GM23338 (cell line): ENCODE data around the gene CDYL2. TPM values are rescaled to one million over a fixed set of nuclear protein-coding genes. Genes with fewer than 3 reads are reported as not detected.
"Not testable (repeated sequence)": the region's sequence is repeated elsewhere in the genome, so short reads cannot be mapped to it uniquely, and the experiment has no call there.

Source experiments
- ATAC-seq: fragments of 200-7000 bp; cut with Tn5 transposase; 3 replicates; pipeline ENCODE4 v1.9.1; 2020
- DNase-seq: peaks from one replicate; pipeline ENCODE4 v3.0.0-alpha.2; 2015; ENCODE audit warnings: low spot score
- H2AFZ ChIP-seq: fragments of 200-600 bp; sonication (generic); 2 replicates; pipeline ENCODE4 v1.8.0; 2016; ENCODE audit warnings: antibody characterized with exemption, mild to moderate bottlenecking, moderate library complexity
- H3F3A ChIP-seq: fragments of 200-600 bp; sonication (generic); replicated peaks from 2 replicates; pipeline ENCODE4 v1.8.0; 2017; ENCODE audit warnings: antibody characterized with exemption, mixed run types, low read depth
- H3K27ac ChIP-seq: fragments of 200-600 bp; sonication (generic); 2 replicates; pipeline ENCODE4 v1.6.1; 2016; ENCODE audit warnings: low read depth
- H3K27me3 ChIP-seq: fragments of 200-600 bp; sonication (generic); 2 replicates; pipeline ENCODE4 v1.8.0; 2016; ENCODE audit warnings: mild to moderate bottlenecking, mixed run types, moderate library complexity; ENCODE audit not compliant: insufficient read depth
- H3K36me3 ChIP-seq: fragments of 200-600 bp; sonication (generic); 2 replicates; pipeline ENCODE4 v1.8.0; 2016; ENCODE audit warnings: mild to moderate bottlenecking; ENCODE audit not compliant: insufficient read depth
- H3K4me1 ChIP-seq: fragments of 200-600 bp; sonication (generic); 2 replicates; pipeline ENCODE4 v1.8.0; 2016; ENCODE audit warnings: mild to moderate bottlenecking, moderate library complexity; ENCODE audit not compliant: insufficient read depth
- H3K4me2 ChIP-seq: fragments of 200-600 bp; sonication (generic); 2 replicates; pipeline ENCODE4 v1.7.1; 2017; ENCODE audit warnings: mixed run types
- H3K4me3 ChIP-seq: fragments of 200-600 bp; sonication (generic); 2 replicates; pipeline ENCODE4 v1.6.1; 2016; ENCODE audit warnings: mixed run types
- H3K79me2 ChIP-seq: fragments of 200-600 bp; sonication (generic); replicated peaks from 2 replicates; pipeline ENCODE4 v1.8.0; 2017; ENCODE audit warnings: mild to moderate bottlenecking; ENCODE audit not compliant: insufficient read depth
- H3K9me2 ChIP-seq: fragments of 200-600 bp; sonication (generic); 2 replicates; pipeline ENCODE4 v1.8.0; 2017; ENCODE audit not compliant: insufficient read depth
- H4K20me1 ChIP-seq: fragments of 200-600 bp; sonication (generic); replicated peaks from 2 replicates; pipeline ENCODE4 v1.8.0; 2017; ENCODE audit warnings: mild to moderate bottlenecking; ENCODE audit not compliant: insufficient read depth
- H3K27ac Mint-ChIP-seq: 2 replicates; pipeline ENCODE4 v1.8.0; 2020; ENCODE audit warnings: inconsistent platforms, mild to moderate bottlenecking, moderate library complexity, mixed read lengths
- H3K27me3 Mint-ChIP-seq: 3 replicates; pipeline ENCODE4 v1.8.0; 2022; ENCODE audit warnings: low read depth, mild to moderate bottlenecking, moderate library complexity, mixed read lengths, inconsistent platforms; ENCODE audit not compliant: insufficient read depth, poor library complexity
- H3K36me3 Mint-ChIP-seq: 3 replicates; pipeline ENCODE4 v1.8.0; 2021; ENCODE audit warnings: low read depth, mild to moderate bottlenecking, inconsistent platforms, moderate library complexity, mixed read lengths
- H3K4me1 Mint-ChIP-seq: 3 replicates; pipeline ENCODE4 v1.8.0; 2020; ENCODE audit warnings: mild to moderate bottlenecking, inconsistent platforms, mixed read lengths
- H3K4me3 Mint-ChIP-seq: 3 replicates; pipeline ENCODE4 v1.8.0; 2021; ENCODE audit warnings: moderate library complexity, mild to moderate bottlenecking, inconsistent platforms, mixed read lengths
- H3K9me3 Mint-ChIP-seq: 3 replicates; pipeline ENCODE4 v1.8.0; 2020; ENCODE audit warnings: moderate library complexity, mild to moderate bottlenecking, inconsistent platforms, mixed read lengths
- CREB1 ChIP-seq: fragments of 250-450 bp; sonication (Bioruptor Pico); IDR thresholded peaks from 2 replicates; pipeline ENCODE4 v1.5.0; 2020; ENCODE audit warnings: low read depth, mild to moderate bottlenecking, moderate library complexity
- ETS1 ChIP-seq: IDR thresholded peaks from 2 replicates; pipeline ENCODE4 v1.6.1; 2016; ENCODE audit warnings: antibody characterized with exemption
- EZH2phosphoT487 ChIP-seq: fragments of 200-600 bp; sonication (generic); IDR thresholded peaks from one replicate; pipeline ENCODE4 v1.8.1; 2018; ENCODE audit warnings: antibody characterized with exemption; ENCODE audit not compliant: unreplicated experiment
- JUNB ChIP-seq: IDR thresholded peaks from one replicate; pipeline ENCODE4 v1.6.1; 2016; ENCODE audit warnings: antibody characterized with exemption; ENCODE audit not compliant: unreplicated experiment
- NANOG ChIP-seq: IDR thresholded peaks from 2 replicates; pipeline ENCODE4 v1.6.1; 2016; ENCODE audit warnings: antibody characterized with exemption, borderline replicate concordance
- POLR2AphosphoS5 ChIP-seq: IDR thresholded peaks from 2 replicates; pipeline ENCODE4 v1.6.1; 2016; ENCODE audit warnings: antibody characterized with exemption, low read depth
- REST ChIP-seq: IDR thresholded peaks from one replicate; pipeline ENCODE4 v1.6.1; 2018; ENCODE audit warnings: antibody characterized with exemption; ENCODE audit not compliant: unreplicated experiment
- ZNF462 ChIP-seq: fragments of 250-450 bp; sonication (Bioruptor Pico); IDR thresholded peaks from 2 replicates; pipeline ENCODE4 v1.5.0; 2020; ENCODE audit warnings: mild to moderate bottlenecking, moderate library complexity
- polyA plus RNA-seq: library from polyadenylated mRNA; unstranded; fragments of >200 nt; fragmentation: Nextera tagmentation; extraction: Ambion mirVana; gene quantifications from 2 replicates; pipeline ENCODE4 v1.2.1, GENCODE V29; 2016
- total RNA-seq: library from RNA; depleted of rRNA; stranded (reverse); fragments of >200 nt; shearing (Covaris generic); gene quantifications from 2 replicates; pipeline ENCODE4 v1.2.3, GENCODE V29; 2014

CDYL2 gene
- total and polyA plus RNA-seq, 2 experiments from 2014 or later = 0.82 to 4.3 TPM

DNA sequence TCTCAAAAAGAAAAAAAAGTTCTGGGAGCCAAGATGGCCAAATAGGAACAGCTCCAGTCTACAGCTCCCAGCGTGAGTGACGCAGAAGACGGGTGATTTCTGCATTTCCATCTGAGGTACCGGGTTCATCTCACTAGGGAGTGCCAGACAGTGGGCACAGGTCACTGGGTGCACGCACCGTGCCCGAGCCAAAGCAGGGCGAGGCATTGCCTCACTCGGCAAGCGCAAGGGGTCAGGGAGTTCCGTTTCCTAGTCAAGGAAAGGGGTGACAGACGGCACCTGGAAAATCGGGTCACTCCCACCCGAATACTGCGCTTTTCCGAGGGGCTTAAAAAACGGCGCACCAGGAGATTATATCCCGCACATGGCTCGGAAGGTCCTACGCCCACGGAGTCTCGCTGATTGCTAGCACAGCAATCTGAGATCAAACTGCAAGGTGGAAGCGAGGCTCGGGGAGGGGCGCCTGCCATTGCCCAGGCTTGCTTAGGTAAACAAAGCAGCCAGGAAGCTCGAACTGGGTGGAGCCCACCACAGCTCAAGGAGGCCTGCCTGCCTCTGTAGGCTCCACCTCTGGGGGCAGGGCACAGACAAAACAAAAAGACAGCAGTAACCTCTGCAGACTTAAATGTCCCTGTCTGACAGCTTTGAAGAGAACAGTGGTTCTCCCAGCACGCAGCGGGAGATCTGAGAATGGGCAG, 77.2 kb downstream of the CDYL2 start:
- H2AFZ ChIP-seq, H3K27me3 ChIP-seq, H3K27ac ChIP-seq, H3K4me1 ChIP-seq, H3F3A ChIP-seq, H3K4me2 ChIP-seq, H3K4me3 ChIP-seq, H3K36me3 Mint-ChIP-seq, H3K4me3 Mint-ChIP-seq, H3K27me3 Mint-ChIP-seq, H3K36me3 ChIP-seq, H3K27ac Mint-ChIP-seq, H4K20me1 ChIP-seq, ATAC-seq, DNase-seq, H3K4me1 Mint-ChIP-seq, H3K79me2 ChIP-seq, H3K9me2 ChIP-seq: not testable (repeated sequence)
- H3K9me3 Mint-ChIP-seq = peaks cover 37% of the 10 kb centered on the region

DNA sequence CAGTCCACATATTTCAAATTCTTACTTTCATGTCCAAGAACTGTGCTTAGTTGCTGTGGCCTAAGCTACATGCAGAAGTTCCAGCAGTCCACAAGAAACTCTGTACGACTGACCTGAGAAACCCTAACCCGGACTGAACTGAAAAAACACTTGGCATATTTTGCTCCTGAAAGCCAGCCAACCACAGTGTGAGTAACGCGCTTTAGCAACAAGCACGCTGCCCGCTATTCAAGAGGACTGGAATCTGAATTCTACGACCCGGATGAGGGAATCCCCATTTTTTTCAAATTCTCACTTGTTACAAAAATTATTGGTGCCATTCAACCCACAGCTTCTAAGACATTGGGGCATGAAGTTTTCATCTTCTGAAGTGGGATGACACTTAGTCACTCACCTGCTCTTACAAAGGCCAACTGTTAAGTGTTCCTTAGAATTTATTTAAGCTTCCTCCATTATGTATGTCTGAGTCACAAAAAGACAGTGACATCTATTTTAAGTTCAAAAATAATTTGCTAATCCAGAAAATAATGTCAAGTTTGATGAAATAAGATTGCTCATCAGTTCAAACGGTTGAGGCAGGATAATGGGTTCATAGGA, 78.7 kb downstream of the CDYL2 start:
- Histone ChIP-seq H3K79me2 (no peaks in the 10 kb centered on the region), H3K27ac (no peak overlapping the region), H4K20me1 (no peaks in the 10 kb centered on the region), H3K36me3 (no peaks in the 10 kb centered on the region), H2AFZ (no peak overlapping the region), H3K4me3 (no peak overlapping the region), H3K4me2 (no peak overlapping the region), H3K4me1 (no peaks in the 10 kb centered on the region), H3K27me3 (no peaks in the 10 kb centered on the region), H3K9me2 (no peaks in the 10 kb centered on the region), H3F3A (no peaks in the 10 kb centered on the region)
- DNase-seq = no peak
- no peaks in the 10 kb centered on the region for H3K4me1 Mint-ChIP-seq
- peaks cover 2% of the 10 kb centered on the region for H3K27me3 Mint-ChIP-seq
- H3K27ac Mint-ChIP-seq = no peak overlapping the region
- H3K36me3 Mint-ChIP-seq = peaks cover 4% of the 10 kb centered on the region; the same call in 1 of the 3 replicates
- no peak overlapping the region for H3K4me3 Mint-ChIP-seq
- ATAC-seq = no peak
- peaks cover 37% of the 10 kb centered on the region for H3K9me3 Mint-ChIP-seq
- TF ChIP-seq ETS1 (no peak), NANOG (no peak), ZNF462 (no peak), JUNB (no peak), CREB1 (no peak), REST (no peak), EZH2phosphoT487 (no peak), POLR2AphosphoS5 (no peak)
